ENCODE data around the gene SSTR1. TPM values are rescaled to one million over a fixed set of nuclear protein-coding genes. Genes with fewer than 3 reads are reported as not detected.

Gene SSTR1
- polyA plus RNA-seq, 4 donors: 1.9 to 2.6 (median 2.4) TPM

Other genes with a start within 250 kb of the SSTR1 start
- gene CLEC14A, start 48.2 kb downstream of the SSTR1 start, polyA plus RNA-seq (ENCODE audit: insufficient read length in 4 of 4): 10 to 100 TPM; 16.3 to 20.9 (median 16.9) TPM

Measured in right renal pelvis (tissue), 4 donors.